GM18858 (cell line): ENCODE data around the gene IL27RA.
A peak's percentile ranks its signal among the peaks of the same experiment; 100 is the strongest.

Source experiments
- ATAC-seq: cut with Tn5 transposase; IDR thresholded peaks from one replicate; pipeline ENCODE4 v1.9.1; 2021; ENCODE audit not compliant: unreplicated experiment

The IL27RA gene

DNA sequence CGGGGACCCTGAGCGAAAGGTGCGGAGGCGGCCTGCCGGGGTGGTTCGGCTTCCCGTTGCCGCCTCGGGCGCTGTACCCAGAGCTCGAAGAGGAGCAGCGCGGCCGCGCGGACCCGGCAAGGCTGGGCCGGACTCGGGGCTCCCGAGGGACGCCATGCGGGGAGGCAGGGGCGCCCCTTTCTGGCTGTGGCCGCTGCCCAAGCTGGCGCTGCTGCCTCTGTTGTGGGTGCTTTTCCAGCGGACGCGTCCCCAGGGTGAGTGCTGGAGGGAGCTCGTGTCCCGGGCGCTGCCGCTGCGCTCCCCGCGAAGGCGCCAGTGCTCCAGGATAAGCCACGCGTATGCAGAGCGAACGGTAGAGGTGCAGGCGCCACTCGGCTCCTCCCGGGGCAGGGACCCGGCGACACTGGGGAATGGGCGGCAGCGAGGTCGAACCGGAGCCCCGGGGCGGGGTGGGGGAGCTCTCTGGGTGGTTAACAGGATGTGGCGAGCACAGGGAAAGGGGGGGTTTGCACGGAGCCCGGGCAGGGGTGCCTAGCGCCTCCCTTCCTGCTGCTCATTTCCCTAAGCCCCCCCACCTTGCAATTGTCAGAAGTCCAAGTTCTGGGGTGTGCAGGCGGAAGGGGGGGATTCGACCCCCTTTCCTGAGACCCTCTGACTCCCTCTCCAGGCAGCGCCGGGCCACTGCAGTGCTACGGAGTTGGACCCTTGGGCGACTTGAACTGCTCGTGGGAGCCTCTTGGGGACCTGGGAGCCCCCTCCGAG is at the start of gene IL27RA:
Gene IL27RA, plus strand, starts transcription at position 44 of the 762 bp plus-strand sequence. Its CDS starts 111 bp downstream, at position 155.
- ATAC-seq = no peak

DNA sequence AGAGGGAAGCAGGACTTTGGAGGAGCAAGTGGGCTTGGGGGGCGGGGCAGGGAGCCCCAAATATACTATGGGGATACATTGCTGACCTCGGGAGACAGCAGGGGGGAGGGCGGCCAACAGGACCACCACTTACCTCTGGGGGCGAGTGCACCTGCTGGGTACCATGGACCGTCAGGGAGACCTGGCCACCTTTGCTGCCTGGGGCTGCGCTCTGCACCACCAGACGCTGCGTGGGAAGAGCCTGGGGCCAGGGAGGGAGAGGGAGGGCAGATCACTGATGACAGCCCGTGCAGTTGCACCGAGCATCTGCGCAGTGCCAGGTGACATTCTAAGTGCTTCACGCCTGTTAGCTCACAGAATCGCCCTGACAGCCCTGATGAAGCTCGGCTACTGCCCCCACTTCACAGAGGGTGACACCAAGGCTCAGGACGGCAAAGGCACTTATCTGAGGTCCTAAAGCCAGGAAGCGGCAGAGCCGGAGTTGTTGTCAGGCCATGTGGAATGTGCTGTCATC is 49.5 kb upstream of the IL27RA start:
- ATAC-seq = no peak

DNA sequence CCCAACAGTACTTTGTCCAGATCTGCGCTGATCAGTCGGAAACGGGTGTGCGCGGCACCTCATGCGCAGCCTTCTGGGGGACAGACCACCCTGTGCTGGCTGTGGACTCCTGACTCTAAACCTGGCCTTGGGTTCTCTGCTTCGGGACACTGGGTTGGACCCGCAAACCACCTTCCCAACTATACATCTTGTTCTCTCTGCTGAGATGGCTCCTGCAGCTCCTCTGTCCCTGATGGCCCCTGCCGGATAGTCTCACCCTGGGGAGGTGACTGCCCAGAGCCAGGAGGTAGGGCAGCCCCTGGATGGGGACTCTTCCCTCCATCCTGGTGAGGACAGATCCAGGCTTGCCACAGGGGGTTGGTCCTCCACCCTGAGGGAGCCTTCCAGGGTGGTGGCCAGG is 48.8 kb upstream of the IL27RA start:
- ATAC-seq = no peak

DNA sequence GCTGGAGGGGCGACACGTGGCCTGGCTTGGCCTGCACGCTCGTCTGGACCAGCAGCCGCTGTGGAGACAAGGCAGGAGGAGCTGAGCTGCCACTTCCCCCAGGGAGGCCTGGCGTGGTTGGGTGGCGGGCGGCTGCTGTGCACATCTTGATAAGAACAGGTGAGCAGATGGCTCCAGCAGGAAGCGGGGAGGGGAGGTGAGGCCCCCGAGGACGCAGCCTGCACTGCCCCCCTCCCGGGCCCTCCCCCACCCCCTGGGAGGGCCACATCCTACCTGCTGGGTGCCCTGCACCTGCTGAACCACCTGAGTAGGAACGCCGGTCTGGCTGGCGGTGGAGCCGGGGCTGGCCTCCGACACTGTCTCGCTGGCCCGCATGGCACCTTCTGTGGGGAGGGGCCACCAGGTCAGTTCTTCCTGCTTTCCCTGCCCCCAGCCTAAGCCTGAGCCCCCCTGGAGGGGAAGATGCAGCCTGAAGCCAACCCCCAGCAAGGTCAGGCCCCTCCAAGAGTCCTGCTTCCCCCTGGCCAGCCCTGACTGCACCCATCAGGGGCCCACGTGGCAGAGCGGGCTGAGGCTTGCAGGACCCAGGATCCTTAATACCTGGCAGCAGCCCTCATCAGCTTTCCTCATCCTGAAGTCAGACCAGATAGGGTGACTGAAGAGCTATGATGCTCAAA is 48.2 kb upstream of the IL27RA start:
- ATAC-seq = no peak

DNA sequence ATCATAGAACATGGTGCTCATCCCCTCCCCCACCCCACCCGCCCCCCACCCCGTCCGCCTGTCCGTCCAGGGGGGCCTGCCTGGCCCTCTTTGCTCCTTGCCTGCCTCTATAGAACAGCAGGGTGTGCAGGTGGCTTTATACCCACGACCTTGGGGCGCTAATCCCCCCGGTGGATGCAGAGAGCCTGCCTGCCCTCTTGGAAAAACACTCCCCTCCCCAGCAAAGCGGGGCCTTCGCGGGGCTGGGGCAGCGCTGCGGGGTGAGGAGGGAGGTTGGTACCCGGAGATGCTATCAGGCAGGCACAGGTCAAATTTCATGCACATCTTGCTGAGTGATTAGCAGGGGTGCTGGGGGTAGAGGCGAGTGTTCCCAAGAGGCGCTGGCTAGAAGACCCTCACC is 47.4 kb upstream of the IL27RA start:
- no peak for ATAC-seq

DNA sequence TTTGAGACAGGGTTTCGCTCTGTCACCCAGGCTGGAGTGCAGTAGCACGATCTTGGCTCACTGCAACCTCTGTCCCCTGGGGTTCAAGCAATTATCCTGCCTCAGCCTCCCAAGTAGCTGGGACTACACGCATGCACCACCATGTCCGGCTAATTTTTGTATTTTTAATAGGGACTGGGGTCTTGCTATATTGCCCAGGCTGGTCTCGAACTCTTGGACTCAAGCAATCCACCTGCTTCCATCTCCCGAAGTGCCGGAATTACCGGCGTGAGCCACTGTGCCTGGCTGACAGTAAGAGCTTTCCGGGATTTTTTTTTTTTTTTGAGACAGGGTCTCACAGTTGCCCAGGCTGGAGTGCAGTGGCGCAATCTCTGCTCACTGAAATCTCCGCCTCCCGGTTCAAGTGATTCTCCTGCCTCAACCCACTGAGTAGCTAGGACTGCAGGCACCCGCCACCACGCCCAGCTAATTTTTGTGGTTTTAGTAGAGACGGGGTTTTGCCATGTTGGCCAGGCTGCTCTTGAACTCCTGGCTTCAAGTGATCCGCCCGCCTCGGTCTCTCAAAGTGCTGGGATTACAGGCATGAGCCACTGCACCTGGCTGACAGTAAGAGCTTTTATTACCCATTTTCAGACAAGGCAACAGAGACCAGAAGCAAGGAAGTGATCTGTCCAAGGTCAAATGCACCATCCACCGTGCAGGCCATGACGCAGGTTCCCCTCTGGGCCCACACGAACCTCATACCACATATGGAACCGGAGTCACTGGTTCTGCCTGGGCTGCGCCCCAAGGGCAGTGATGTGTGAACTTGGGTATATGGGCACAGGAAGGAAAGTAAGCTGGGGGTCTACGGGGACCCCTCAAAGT is 46.5 kb upstream of the IL27RA start:
- ATAC-seq = no peak

DNA sequence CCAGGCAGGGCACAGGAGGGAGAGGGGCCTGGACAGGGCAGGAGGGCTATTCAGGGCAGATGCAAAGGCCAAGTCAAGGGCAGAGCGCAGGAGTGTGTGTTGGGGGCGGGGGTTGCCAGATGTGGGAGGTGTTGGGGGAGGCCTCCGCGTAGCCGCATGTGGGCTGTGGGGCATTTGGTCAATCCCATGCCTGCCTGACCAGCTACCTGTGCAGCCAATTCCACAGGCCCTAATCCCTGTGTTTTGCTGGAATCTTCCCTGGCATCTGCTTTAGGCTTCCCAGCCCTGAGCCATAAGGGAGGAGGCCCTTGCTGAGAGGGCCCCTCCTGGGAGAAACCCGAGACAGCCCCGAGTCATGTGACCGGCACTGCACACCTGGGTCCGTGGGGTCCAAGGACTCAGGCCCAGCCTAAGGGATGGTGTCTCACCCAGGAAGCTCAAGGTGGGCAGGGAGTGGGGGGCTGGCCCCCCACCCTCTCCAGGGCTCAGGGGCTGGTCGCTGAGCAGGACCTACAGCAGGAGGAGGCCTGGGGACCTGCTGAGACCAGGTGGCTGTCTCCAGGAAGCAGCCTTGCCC is 45.7 kb upstream of the IL27RA start:
- peak; percentile 17 for ATAC-seq

DNA sequence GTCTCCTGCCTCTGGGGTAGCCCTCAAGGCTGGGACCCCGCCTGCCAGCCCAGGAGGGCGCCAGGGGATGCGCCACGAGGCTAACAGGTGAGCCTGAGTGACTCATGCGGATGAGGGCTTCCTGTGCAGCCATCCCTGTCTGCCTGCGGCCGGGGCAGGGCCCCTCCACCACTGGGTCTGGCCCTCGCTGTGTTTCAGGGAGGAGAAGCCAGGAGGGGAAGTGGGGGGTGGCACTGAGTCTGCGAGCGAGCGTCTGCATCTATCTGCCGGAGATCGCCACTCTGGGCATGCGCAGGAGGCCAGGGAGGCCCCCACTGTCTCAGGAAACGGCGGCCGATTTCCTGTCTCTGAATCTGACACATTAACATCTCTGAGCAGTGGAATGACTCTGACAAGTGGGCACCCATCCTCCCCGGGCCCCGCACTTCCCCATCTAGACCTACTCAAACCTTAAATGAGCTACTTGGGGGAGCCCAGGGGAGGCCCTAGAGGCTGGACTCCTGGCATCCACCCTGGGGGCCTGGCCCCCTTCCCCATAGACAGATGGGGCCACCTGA is 45.1 kb upstream of the IL27RA start:
- peak; percentile 71 for ATAC-seq

DNA sequence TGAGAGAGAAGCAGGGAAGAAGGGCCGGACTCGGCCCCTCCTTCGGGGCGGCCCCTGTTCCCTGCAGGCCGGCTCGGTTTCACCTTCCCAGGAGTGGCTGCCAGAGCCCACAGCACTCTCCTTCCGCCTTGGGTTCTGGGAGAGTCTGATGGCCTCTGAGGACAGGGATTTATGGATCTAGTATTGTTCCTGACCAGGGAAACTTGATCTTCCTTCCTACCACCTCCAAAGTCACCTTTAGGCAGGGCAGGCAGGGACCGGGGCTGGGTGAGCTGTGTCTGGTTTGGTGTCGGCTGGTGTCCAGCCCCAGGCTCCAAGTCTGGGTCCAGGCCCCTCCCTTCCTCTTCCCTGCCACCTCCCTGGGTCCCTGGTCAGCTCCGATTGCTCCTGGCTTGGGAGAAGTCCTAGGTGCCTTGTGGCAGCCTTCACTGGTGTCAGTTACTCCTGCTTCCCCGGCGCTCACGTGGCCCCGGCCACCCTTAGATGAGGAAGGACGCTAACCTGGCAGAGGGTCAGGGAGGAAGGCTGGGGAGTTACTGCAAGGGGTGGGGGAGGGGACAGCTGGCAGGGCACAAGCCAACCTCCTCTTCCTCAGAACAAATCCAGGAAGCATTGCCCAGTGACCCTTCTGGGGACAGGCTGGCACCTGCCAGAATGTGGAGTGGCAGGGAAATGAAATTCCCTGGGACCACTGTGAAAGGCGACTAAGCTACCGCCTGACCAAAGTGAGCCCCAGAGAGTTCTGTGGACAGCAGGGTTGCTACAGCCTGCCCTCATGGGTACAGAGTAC is 44.3 kb upstream of the IL27RA start:
- no peak for ATAC-seq

DNA sequence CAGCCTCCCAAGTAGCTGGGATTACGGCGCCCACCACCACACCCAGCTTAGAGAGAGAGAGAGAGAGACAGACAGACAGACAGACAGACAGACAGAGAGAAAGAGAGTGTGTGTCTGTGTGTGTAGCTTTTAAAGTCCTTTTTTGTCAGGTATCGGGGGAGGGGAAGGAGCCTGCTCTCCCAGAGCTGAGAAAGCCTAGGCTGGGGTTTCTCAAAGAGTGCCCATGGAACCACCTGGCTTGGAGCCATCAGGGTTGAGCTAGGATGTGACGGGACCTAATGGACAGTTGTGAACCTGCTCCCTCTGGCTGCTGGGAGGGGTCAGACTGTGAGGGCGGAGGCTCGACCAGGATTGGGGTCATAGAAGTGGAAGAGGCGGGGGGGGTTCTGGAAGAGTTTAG is 42.1 kb upstream of the IL27RA start:
- ATAC-seq = no peak

DNA sequence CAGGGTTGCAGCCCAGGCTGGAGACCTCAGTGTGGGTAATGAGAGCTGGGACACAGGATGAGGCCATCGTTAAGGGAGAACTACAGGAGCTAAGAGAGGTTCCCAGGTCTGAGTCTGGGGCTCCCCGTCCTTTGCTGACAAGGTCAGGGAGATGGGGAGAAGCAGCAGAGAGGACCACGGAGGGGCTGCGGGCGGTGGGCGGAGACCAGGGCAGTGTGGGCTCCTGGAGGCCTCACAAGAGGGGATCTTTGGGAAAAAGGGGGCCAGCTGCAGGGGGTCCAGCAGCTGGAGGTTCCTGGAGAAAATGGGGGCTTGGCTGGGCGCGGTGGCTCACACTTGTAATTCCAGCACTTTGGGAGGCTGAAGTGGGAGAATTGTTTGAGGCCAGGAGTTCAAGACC is 41.5 kb upstream of the IL27RA start:
- ATAC-seq = no peak

DNA sequence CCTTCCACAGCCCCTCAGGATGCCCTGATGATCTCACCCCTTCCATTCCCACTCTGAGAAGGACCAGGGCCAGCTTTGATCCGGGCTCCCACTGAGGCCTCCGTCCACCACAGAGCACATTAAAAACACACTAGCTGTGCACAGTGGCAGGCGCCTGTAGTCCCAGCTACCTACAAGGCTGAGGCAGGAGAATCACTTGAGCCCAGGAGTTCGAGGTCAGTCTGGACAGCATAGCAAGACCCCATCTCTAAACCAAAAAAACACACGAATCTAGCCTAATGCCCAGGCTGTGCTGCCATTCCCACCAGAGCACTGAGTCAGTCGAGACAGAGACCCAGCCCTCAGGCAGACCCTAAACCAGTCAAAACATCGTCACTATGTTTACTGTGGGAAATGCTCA is 39.5 kb upstream of the IL27RA start:
- ATAC-seq = no peak

DNA sequence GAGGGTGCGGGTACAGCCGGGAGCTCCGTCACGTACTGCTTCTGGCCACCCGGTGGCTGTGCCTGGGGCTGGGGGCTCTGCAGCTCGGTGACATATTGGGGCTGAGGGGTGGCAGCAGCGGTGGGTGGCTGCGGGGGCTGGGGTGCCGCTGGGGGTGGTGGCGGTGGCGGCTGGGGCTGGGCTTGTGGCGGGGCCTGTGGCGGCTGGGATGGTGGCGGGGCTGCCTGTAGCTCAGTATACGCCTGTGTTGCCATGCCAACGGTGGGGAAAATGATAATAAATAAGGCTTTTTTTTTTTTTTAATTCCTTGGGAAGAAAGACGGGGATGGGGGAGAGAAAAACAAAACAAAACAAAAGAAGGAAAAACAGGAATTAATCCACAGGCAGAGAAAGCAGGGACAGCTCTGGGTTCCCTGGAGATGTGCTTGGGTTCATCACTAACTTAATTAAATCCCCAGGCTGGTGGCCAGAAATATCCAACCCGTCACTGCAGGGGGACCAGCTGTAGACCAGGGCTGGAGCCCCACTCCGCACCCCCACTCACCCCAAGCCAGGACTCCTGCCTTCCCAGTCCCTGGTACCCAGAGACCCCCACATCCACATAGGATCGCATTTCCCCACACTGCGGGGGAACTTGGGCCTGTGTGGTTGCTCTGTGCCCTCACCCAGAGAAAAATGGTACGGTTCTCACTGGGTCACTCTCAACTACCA is 37.8 kb upstream of the IL27RA start:
- no peak for ATAC-seq

DNA sequence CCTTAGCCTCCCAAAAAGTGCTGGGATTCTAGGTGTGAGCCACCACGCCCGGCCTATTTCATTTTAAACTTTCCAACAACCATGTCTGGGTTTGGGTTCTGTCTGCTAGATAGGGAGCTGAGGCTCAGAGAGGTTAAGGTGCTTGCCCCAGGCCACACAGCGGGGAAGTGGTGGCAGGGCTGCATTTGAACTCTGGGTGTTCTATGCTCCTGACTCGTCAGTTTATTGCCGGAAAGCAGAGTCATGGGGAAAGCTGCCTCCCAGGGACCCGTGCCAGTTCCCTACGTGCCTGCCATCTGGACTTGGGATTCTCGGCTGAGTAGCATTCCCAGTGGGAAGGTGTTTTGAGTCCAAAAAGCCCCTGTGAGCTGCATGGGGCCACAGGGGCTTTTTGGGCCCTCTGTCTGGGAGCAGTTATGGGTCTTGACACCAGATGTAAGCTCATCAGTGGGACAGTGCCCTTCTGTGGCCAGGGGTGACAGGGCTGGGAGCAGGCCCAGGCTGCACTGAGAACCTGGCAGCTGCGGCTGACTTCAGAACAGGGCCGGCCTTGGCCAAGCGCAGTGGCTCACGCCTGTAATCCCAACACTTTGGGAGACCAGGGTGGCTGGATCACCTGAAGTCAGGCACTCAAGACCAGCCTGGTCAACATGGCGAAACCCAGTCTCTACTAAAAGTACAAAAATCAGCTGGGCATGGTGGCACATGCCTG is 36.4 kb upstream of the IL27RA start:
- ATAC-seq = no peak

DNA sequence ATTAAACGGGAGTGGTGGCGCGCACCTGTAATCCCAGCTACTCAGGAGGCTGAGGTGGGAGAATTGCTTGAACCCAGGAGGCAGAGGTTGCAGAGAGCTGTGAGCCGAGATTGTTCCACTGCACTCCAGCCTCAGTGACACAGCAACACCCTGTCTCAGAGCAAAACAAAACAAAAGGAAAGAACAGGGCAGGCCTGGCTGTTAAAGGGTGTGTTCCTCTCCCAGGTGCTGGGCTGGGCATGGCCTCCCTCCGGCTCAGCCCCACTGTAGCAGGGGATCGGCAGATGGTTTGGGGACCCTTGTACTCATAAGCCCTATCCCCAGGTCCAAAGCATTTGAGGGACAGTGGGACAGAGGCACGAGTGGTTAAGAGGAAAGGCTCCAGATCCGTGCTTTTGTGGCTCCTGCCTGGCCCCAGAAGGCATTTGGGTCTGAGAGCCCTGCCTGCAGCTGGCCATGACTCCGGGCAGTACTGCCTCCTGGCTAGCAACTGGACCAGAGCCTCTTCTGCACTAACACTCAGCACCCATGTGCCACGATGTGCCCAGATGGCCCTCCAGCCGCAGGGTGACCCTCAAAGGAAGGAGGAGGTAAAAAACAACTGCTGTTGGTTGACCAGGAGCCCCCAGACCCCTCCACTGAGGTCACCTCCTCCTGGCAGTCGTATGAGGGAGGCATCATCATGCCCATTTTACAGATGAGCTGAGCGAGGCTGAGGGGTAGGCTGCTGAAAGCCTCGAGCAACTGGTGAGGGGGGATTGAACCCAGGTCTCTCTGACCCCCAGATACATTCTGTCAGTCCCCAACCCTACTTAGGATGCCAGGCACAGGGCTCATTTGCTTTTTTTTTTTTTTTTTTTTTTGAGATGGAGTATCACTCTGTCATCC is 35.4 kb upstream of the IL27RA start:
- ATAC-seq = no peak

DNA sequence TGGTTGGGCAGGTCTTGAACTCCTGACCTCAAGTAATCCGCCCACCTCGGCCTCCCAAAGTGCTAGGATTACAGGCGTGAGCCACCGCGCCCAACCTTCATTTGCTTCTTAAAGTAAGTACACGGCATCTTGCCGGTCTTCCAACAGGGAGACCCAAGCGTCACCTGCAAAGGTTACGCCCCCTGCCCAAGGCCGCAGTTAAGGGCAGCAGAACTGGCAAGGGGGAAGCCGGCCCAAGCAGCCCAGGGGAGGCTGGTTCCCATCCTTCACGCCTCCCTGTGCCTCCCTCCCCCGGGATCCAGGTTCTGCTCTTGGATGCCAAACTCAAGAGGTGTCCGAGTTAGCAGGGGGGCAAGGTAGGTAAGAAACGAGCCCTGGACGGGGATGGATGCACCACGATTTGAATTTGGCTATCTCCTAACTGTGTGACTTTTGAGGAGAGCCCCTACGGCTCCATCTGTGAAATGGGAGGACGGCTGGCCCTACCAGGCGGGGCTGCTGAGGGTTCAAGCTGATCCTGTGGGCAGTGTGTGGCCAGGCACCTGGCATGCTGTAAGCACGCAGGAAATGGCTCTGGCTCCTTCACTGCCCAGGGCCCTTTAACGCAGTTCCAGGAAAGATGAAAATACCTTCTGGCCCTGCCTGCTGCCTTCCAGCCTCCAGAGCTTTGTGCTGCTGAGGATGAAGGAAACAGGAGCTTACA is 34.5 kb upstream of the IL27RA start:
- no peak for ATAC-seq

DNA sequence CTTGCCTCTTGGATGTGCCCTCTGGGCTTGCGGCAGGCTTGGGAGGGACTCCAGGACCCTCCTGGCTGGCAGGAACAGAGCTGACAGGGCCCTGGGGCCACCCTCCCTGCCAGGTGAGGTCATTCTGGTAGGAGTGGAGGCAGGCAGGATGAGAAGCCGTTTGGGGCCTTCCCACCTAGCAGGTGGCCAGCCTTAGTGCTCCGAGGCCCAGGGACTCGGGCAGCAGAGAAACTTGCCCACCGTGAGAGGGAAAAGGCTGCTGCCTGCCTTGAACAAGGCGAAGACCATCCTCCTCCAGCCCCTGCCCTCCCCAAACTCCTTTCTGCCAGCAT is 34.0 kb upstream of the IL27RA start:
- ATAC-seq = no peak
